B cell (primary cell): ENCODE data around the gene PDZRN4. TPM values are rescaled to one million over a fixed set of nuclear protein-coding genes. Genes with fewer than 3 reads are reported as not detected.

Experiments
- ATAC-seq: fragments of 200-7000 bp; cut with Tn5 transposase; one replicate; pipeline ENCODE4 v1.10.0; 2021; ENCODE audit warnings: low read depth, mild to moderate bottlenecking, moderate number of reproducible peaks, moderate library complexity
- CTCF ChIA-PET: fragments of 350-600 bp; sonication (Branson Sonifier 250); formaldehyde crosslinking; loops from one replicate; lab custom pipeline; 2021; ENCODE audit warnings: antibody characterized with exemption, inconsistent platforms; lab: Charles Lee
- POLR2A ChIA-PET: fragments of 350-600 bp; sonication (Branson Sonifier 250); formaldehyde crosslinking; loops from one replicate; lab custom pipeline; 2021; ENCODE audit warnings: antibody characterized with exemption; lab: Charles Lee
- DNase-seq: peaks from one replicate; pipeline ENCODE4 v3.0.0; 2013
- H2AFZ ChIP-seq: 2 replicates; pipeline ENCODE4 v1.6.1; 2012; ENCODE audit warnings: mild to moderate bottlenecking, low read depth, low read length; ENCODE audit not compliant: insufficient read depth, poor library complexity, severe bottlenecking
- H3K27ac ChIP-seq, 2 donors: 1 replicate in 1 of 2; 2 replicates in 1 of 2; pipeline ENCODE4 v1.5.1; 2012 to 2013; ENCODE audit warnings: low read length in 2 of 2, mild to moderate bottlenecking in 2 of 2, moderate library complexity in 1 of 2
- H3K27me3 ChIP-seq, 4 experiments: fragments of 200-600 bp in 1 of 4; sonication (generic) in 1 of 4; replicated peaks in 1 of 4; 1 replicate in 2 of 4; 2 replicates in 2 of 4; pipeline versions ENCODE4 v1.6.1 to v1.7.0; 2013 to 2016; ENCODE audit warnings: low read length in 3 of 4, mild to moderate bottlenecking in 2 of 4, mixed read lengths in 1 of 4, moderate library complexity in 1 of 4; ENCODE audit not compliant: insufficient read depth in 4 of 4, control insufficient read depth in 3 of 4; ENCODE audit errors: control extremely low read depth in 1 of 4
- H3K36me3 ChIP-seq, 2 experiments: replicated peaks in 1 of 2; 1 replicate in 1 of 2; 2 replicates in 1 of 2; pipeline versions ENCODE4 v1.6.1 to v1.7.1; 2013; ENCODE audit warnings: low read length in 1 of 2; ENCODE audit not compliant: insufficient read depth in 2 of 2, control insufficient read depth in 1 of 2; ENCODE audit errors: control extremely low read depth in 1 of 2, extremely low read depth in 1 of 2
- H3K4me1 ChIP-seq, 2 donors: fragments of 200-600 bp in 1 of 2; sonication (generic) in 1 of 2; 1 replicate in 1 of 2; 2 replicates in 1 of 2; pipeline versions ENCODE4 v1.5.1 to v1.6.1; 2013 to 2017; ENCODE audit warnings: low read length in 2 of 2; ENCODE audit not compliant: control insufficient read depth in 2 of 2, insufficient read depth in 2 of 2
- H3K4me2 ChIP-seq: replicated peaks from 2 replicates; pipeline ENCODE3; 2012; ENCODE audit warnings: mild to moderate bottlenecking, low read depth, low read length; ENCODE audit not compliant: poor library complexity, severe bottlenecking
- H3K4me3 ChIP-seq, 5 experiments: fragments of 200-600 bp in 1 of 5; sonication (generic) in 1 of 5; 1 replicate in 3 of 5; 2 replicates in 2 of 5; pipeline versions ENCODE4 v1.5.1 to v1.7.0; 2011 to 2016; ENCODE audit warnings: low read length in 4 of 5, mild to moderate bottlenecking in 4 of 5, low read depth in 2 of 5, control low read depth in 1 of 5, moderate library complexity in 1 of 5; ENCODE audit not compliant: insufficient read depth in 1 of 5; ENCODE audit errors: control extremely low read depth in 1 of 5, extremely low read depth in 1 of 5
- H3K79me2 ChIP-seq: fragments of 200-600 bp; sonication (generic); one replicate; pipeline ENCODE4 v1.6.0; 2016; ENCODE audit warnings: low read length; ENCODE audit not compliant: control insufficient read depth, insufficient read depth
- H3K9ac ChIP-seq: fragments of 200-600 bp; sonication (generic); 2 replicates; pipeline ENCODE4 v1.6.1; 2017; ENCODE audit warnings: mild to moderate bottlenecking, low read length, moderate library complexity
- H3K9me3 ChIP-seq, 3 donors: one replicate each; pipeline versions ENCODE4 v1.6.1 to v1.7.1; 2013; ENCODE audit warnings: low read length in 2 of 3; ENCODE audit not compliant: control insufficient read depth in 2 of 3, insufficient read depth in 1 of 3; ENCODE audit errors: control extremely low read depth in 1 of 3
- H4K20me1 ChIP-seq: 2 replicates; pipeline ENCODE4 v1.6.0; 2012; ENCODE audit warnings: mild to moderate bottlenecking, low read length; ENCODE audit not compliant: insufficient read depth, control insufficient read depth, poor library complexity, severe bottlenecking
- H3K27ac Mint-ChIP-seq: one replicate; pipeline ENCODE4 v1.8.0; 2021; ENCODE audit warnings: mixed read lengths
- H3K27me3 Mint-ChIP-seq: one replicate; pipeline ENCODE4 v1.8.0; 2021; ENCODE audit warnings: mixed read lengths
- H3K4me1 Mint-ChIP-seq: one replicate; pipeline ENCODE4 v1.8.0; 2021; ENCODE audit warnings: mixed read lengths
- H3K4me3 Mint-ChIP-seq: one replicate; pipeline ENCODE4 v1.8.0; 2021; ENCODE audit warnings: mixed read lengths
- H3K9me3 Mint-ChIP-seq: one replicate; pipeline ENCODE4 v1.8.0; 2022; ENCODE audit warnings: mixed read lengths; ENCODE audit not compliant: insufficient read depth
- CTCF ChIP-seq: fragments of 200-600 bp; IDR thresholded peaks from one replicate; pipeline ENCODE4 v1.8.0; 2022; ENCODE audit warnings: antibody characterized with exemption, mild to moderate bottlenecking
- EZH2 ChIP-seq: IDR thresholded peaks from 2 replicates; pipeline ENCODE4 v1.6.1; 2012; ENCODE audit warnings: borderline replicate concordance, low read depth, mild to moderate bottlenecking, moderate library complexity, low read length; ENCODE audit not compliant: insufficient read depth, poor library complexity, severe bottlenecking
- WGBS: methylation state at CpG from one replicate; pipeline ENCODE4 v1.1.5; 2013; ENCODE audit warnings: missing lambda C conversion rate; ENCODE audit not compliant: insufficient coverage; 5-methylcytosine and 5-hydroxymethylcytosine counted together
- intact Hi-C: fragments of 100-400 bp; cut with micrococcal nuclease; formaldehyde crosslinking; loops from one replicate; pipeline ENCODE4 v1.10.0; 2022
- polyA plus RNA-seq: library from polyadenylated mRNA; depleted of rRNA; stranded (reverse); fragments of >200 nt; gene quantifications from 2 replicates; pipeline ENCODE4 v1.2.3, GENCODE V29; 2012
- total RNA-seq, 2 donors: library from RNA; stranded (reverse); fragments of 120-200 nt in 1 of 2; gene quantifications; 1 replicate in 1 of 2; 2 replicates in 1 of 2; pipeline versions ENCODE4 v1.2.3 to v1.2.4, GENCODE V29; 2013 to 2022

The PDZRN4 gene
- total and polyA plus RNA-seq, 2 donors (not counting 1 experiment from before 2014, with no cell fraction given) = not detected

- Mint-ChIP-seq H3K4me1 (no peaks in the 10 kb centered on the region), H3K9me3 (peaks cover 8% of the 10 kb centered on the region), H3K27ac (no peak overlapping the region), H3K4me3 (no peak overlapping the region), H3K27me3 (no peaks in the 10 kb centered on the region)
- Histone ChIP-seq H3K4me1 (no peaks in the 10 kb centered on the region), H4K20me1 (no peaks in the 10 kb centered on the region), H3K27me3 (no peaks in the 10 kb centered on the region), H3K36me3 (no peaks in the 10 kb centered on the region), H3K27ac (no peak overlapping the region), H3K9ac (no peak overlapping the region), H3K9me3 (no peaks in the 10 kb centered on the region), H3K79me2 (no peaks in the 10 kb centered on the region), H3K4me2 (no peak overlapping the region), H3K4me3 (no peak overlapping the region), H2AFZ (no peak overlapping the region)
- TF ChIP-seq CTCF (no peak), EZH2 (no peak)
- ATAC-seq (no peak), DNase-seq (no peak)
- intact Hi-C loops = no loop called here
- POLR2A ChIA-PET = no interaction called here
- 78% methylated on average over 2 of the region's 2 CpGs for WGBS
- CTCF ChIA-PET = no interaction called here
Measured at GRCh38 chr12:41409628-41410027, 221.5 kb downstream of the PDZRN4 start.

- no peak overlapping the region for H3K4me2 ChIP-seq
- H4K20me1 ChIP-seq = no peaks in the 10 kb centered on the region
- TF ChIP-seq EZH2 = no peak
- no peak for TF ChIP-seq CTCF
- intact Hi-C loops = no loop called here
- H3K27me3 ChIP-seq = peaks cover 0 to 2% (median 0%) of the 10 kb centered on the region in 4 experiments
- no peaks in the 10 kb centered on the region for H3K36me3 ChIP-seq
- POLR2A ChIA-PET = no interaction called here
- no peaks in the 10 kb centered on the region for H3K79me2 ChIP-seq
- H3K27ac ChIP-seq = no peak overlapping the region
- H2AFZ ChIP-seq = no peak overlapping the region
- CTCF ChIA-PET = no interaction called here
- Mint-ChIP-seq H3K27ac (no peak overlapping the region), H3K9me3 (no peaks in the 10 kb centered on the region), H3K27me3 (no peaks in the 10 kb centered on the region), H3K4me3 (no peak overlapping the region), H3K4me1 (no peaks in the 10 kb centered on the region)
- no peak overlapping the region for H3K4me3 ChIP-seq
- DNase-seq = no peak
- peaks cover 0 to 1% (median 0%) of the 10 kb centered on the region in 3 donors for H3K9me3 ChIP-seq
- ATAC-seq = no peak
- H3K9ac ChIP-seq = no peak overlapping the region
- no CpG with 5 or more reads among the region's 3 CpGs for WGBS
- no peaks in the 10 kb centered on the region for H3K4me1 ChIP-seq
Measured at GRCh38 chr12:41418586-41418985, 230.5 kb downstream of the PDZRN4 start.
